Measurements from ENCODE around the gene ERBIN.

- TF ChIP-seq EZH2phosphoT487 (IDR thresholded peaks at IDR 0.05; ENCODE audit: low read depth, severe bottlenecking, unreplicated experiment) (no peak), EZH2 (IDR thresholded peaks at IDR 0.05; ENCODE audit: borderline replicate concordance) (no peak), CTCF (IDR thresholded peaks at IDR 0.05; ENCODE audit: poor library complexity) (no peak)
Observed at GRCh38 chr5:66113160-66113559, 186.8 kb downstream of the ERBIN start.

All from hepatocyte (in vitro differentiated cells).